Endothelial cell of umbilical vein (primary cell): ENCODE results near the gene AGAP2. TPM values are rescaled to one million over a fixed set of nuclear protein-coding genes. Genes with fewer than 3 reads are reported as not detected.
A peak's percentile ranks its signal among the peaks of the same experiment; 100 is the strongest.

Experiments
- BruUV-seq: library from RNA; stranded (reverse); fragments of 400-500 nt; replicated peaks from 2 replicates; lab custom pipeline; 2021; lab: Mats Ljungman, UMichigan
- CTCF ChIA-PET: fragments of 300-600, 350-600 bp; sonication (Branson Sonifier 250); formaldehyde crosslinking; loops from one replicate; lab custom pipeline; 2021; ENCODE audit warnings: antibody characterized with exemption, inconsistent platforms; lab: Charles Lee
- POLR2A ChIA-PET: fragments of 300-600, 350-600 bp; sonication (Branson Sonifier 250); formaldehyde crosslinking; loops from one replicate; lab custom pipeline; 2021; ENCODE audit warnings: antibody characterized with exemption, inconsistent platforms; lab: Charles Lee
- DNase-seq: peaks from one replicate; pipeline ENCODE4 v3.0.0-alpha.2; 2011; ENCODE audit warnings: low read depth, low spot score
- FAIRE-seq: peaks from 2 replicates; lab custom pipeline; 2011; peaks lifted over from hg19 to GRCh38; lab: Jason Lieb, UNC
- H2AFZ ChIP-seq: 2 replicates; pipeline ENCODE4 v1.6.0; 2012; ENCODE audit warnings: low read depth, low read length, control low read depth, inconsistent platforms
- H3K27ac ChIP-seq: 2 replicates; pipeline ENCODE4 v1.5.1; 2011; ENCODE audit warnings: low read depth, mild to moderate bottlenecking, control low read depth, low read length, moderate library complexity; ENCODE audit not compliant: insufficient read depth
- H3K27me3 ChIP-seq, 2 experiments: 2 replicates each; pipeline versions ENCODE4 v1.6.0 to v1.6.1; 2011; ENCODE audit warnings: low read length in 2 of 2, mixed read lengths in 1 of 2; ENCODE audit not compliant: control insufficient read depth in 2 of 2, insufficient read depth in 2 of 2
- H3K36me3 ChIP-seq, 2 experiments: 2 replicates in 1 of 2; 3 replicates in 1 of 2; pipeline ENCODE4 v1.5.1; 2011; ENCODE audit warnings: low read length in 2 of 2, mild to moderate bottlenecking in 1 of 2, moderate library complexity in 1 of 2; ENCODE audit not compliant: control insufficient read depth in 2 of 2, insufficient read depth in 2 of 2; ENCODE audit errors: extremely low read depth in 1 of 2
- H3K4me1 ChIP-seq: 3 replicates; pipeline ENCODE4 v1.5.1; 2011; ENCODE audit warnings: mild to moderate bottlenecking, low read length; ENCODE audit not compliant: control insufficient read depth, insufficient read depth; ENCODE audit errors: extremely low read depth
- H3K4me2 ChIP-seq: 2 replicates; pipeline ENCODE4 v1.6.1; 2011; ENCODE audit warnings: low read length, control low read depth, mixed read lengths; ENCODE audit not compliant: insufficient read depth
- H3K4me3 ChIP-seq, 3 experiments: fragments of 200-600 bp in 1 of 3; sonication (generic), shearing (Covaris generic) in 1 of 3; replicated peaks in 1 of 3; 2 replicates each; pipeline ENCODE4 v1.5.1; 2011 to 2016; ENCODE audit warnings: control low read depth in 3 of 3, low read length in 3 of 3, mild to moderate bottlenecking in 2 of 3, inconsistent platforms in 1 of 3, low read depth in 1 of 3, moderate library complexity in 1 of 3; ENCODE audit not compliant: insufficient read depth in 1 of 3
- H3K79me2 ChIP-seq: 2 replicates; pipeline ENCODE4 v1.6.0; 2012; ENCODE audit warnings: low read length, inconsistent platforms; ENCODE audit not compliant: control insufficient read depth, insufficient read depth
- H3K9ac ChIP-seq: replicated peaks from 2 replicates; pipeline ENCODE3; 2011; ENCODE audit warnings: low read length, control low read depth; ENCODE audit not compliant: insufficient read depth; ENCODE audit errors: extremely low read depth
- H3K9me1 ChIP-seq: replicated peaks from 3 replicates; pipeline ENCODE4 v1.6.0; 2011; ENCODE audit warnings: mild to moderate bottlenecking, low read length; ENCODE audit not compliant: control insufficient read depth, insufficient read depth; ENCODE audit errors: extremely low read depth
- H3K9me3 ChIP-seq: replicated peaks from 2 replicates; pipeline ENCODE4 v1.5.1; 2012; ENCODE audit warnings: low read length, inconsistent platforms; ENCODE audit not compliant: control insufficient read depth, insufficient read depth
- H4K20me1 ChIP-seq: replicated peaks from 2 replicates; pipeline ENCODE3; 2011; ENCODE audit warnings: mild to moderate bottlenecking, low read length; ENCODE audit not compliant: control insufficient read depth, insufficient read depth; ENCODE audit errors: extremely low read depth
- FOS ChIP-seq: IDR thresholded peaks from 2 replicates; pipeline ENCODE4 v1.6.1; 2011; ENCODE audit warnings: mild to moderate bottlenecking, low read length, moderate library complexity, borderline replicate concordance; ENCODE audit not compliant: insufficient read depth
- GATA2 ChIP-seq: IDR thresholded peaks from 2 replicates; pipeline ENCODE4 v1.7.0; 2011; ENCODE audit warnings: low read depth, mild to moderate bottlenecking, moderate library complexity, mixed read lengths, low read length; ENCODE audit not compliant: insufficient read length, insufficient read depth
- MYC ChIP-seq: IDR thresholded peaks from one replicate; pipeline ENCODE4 v1.6.1; 2011; ENCODE audit warnings: mild to moderate bottlenecking, low read depth, low read length
- POLR2A ChIP-seq: IDR thresholded peaks from 2 replicates; pipeline ENCODE4 v1.6.1; 2012; ENCODE audit warnings: low read depth, mild to moderate bottlenecking, control low read depth, low read length
- POLR2AphosphoS5 ChIP-seq: IDR thresholded peaks from 2 replicates; pipeline ENCODE4 v1.6.1; 2012; ENCODE audit warnings: low read depth, mild to moderate bottlenecking, control low read depth, low read length, moderate library complexity; ENCODE audit not compliant: insufficient read depth
- dilution Hi-C: fragments of 300-500 bp; cut with MboI; formaldehyde crosslinking; loops from one replicate; pipeline ENCODE4 v1.15.0; 2019; ENCODE audit warnings: low sequenced_read_pairs; ENCODE audit not compliant: extremely low pct_ligation_motif_present
- intact Hi-C: fragments of 100-400 bp; cut with micrococcal nuclease; formaldehyde crosslinking; loops from one replicate; pipeline ENCODE4 v1.10.0; 2022
- polyA plus RNA-seq, 4 experiments: library from polyadenylated mRNA; depleted of rRNA in 3 of 4; stranded (reverse) in 3 of 4; unstranded in 1 of 4; fragments of >200 nt; gene quantifications; 2 replicates each; pipeline versions ENCODE4 v1.2.1 to v1.2.3, GENCODE V29; 2011 to 2012; ENCODE audit warnings: missing spikeins in 1 of 4
- total RNA-seq: library from RNA; stranded (reverse); gene quantifications from 2 replicates; pipeline ENCODE4 v1.2.3, GENCODE V29; 2021
- TF ChIP-seq, protein P1 (sequence below), 2 donors: IDR thresholded peaks; 1 replicate in 1 of 2; 2 replicates in 1 of 2; pipeline ENCODE4 v1.5.1; 2011; ENCODE audit warnings: low read length in 2 of 2, mild to moderate bottlenecking in 2 of 2, moderate library complexity in 2 of 2, control low read depth in 1 of 2, inconsistent platforms in 1 of 2, low read depth in 1 of 2; ENCODE audit not compliant: insufficient read depth in 1 of 2; ENCODE audit errors: extremely low read depth in 1 of 2

The AGAP2 gene
- total and polyA plus RNA-seq, 2 donors (not counting 3 experiments of a cell fraction or from before 2014, with no cell fraction given) = 0.04 to 0.24 TPM

DNA sequence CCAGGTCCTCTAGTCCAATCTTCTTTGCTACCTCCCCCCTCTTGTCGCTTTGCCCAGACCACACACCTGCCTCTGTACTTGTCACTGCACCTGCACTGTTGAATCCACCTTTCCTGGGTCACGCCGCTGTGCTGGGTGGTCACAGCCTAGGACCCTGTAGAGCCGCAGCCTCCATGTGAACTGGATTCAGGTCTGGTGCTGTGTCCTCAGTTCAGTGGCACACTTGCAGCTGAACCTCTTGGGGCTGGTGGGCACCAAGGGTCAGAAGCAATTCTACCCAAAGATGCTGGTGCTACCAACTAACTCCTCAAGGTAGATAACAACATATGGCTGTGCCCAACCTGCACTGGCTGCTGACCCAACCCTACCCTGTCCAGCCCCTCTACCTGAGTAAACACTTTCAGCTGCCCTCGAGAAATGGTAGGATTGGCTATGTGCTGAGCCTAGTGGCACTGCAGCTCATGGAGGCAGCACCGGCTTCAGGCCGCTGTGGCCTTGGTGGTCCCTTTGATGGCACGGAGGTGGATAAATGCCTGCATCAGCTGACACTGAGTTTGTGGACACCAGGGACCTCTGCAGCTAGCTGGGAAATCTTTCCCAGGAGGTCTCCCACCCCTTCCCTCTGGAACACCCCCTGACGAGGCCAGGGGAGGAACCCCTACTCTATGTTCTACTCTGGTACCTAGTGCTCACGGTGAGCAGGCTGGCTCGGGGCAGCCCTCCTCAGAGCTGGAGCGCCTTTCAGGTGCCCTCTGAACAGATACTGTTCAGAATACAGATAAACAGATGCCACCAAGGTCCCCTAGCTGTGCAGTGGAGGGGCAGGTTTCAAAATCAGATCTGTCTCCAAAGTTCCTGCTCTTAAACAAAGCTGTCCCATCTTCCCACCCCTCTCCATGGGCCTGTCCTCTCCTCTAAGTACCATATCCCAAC, 14.3 kb downstream of the AGAP2 start:
- ChIA-PET CTCF (interaction anchor here (0.9 to 4.6 kb wide), 2 partner anchors 9 to 12 kb away, joined by 3 to 48 read pairs; partner anchors contain the start of gene AGAP2), POLR2A (no interaction called here)
- no peaks in the 10 kb centered on the region for H3K27me3 ChIP-seq
- H3K9me1 ChIP-seq = no peaks in the 10 kb centered on the region
- no peak for DNase-seq
- H3K36me3 ChIP-seq = peaks cover 0 to 10% of the 10 kb centered on the region in 2 experiments
- TF ChIP-seq POLR2A = peak; percentile 41
- TF ChIP-seq GATA2 = no peak
- TF ChIP-seq FOS = no peak
- no peak for TF ChIP-seq MYC
- TF ChIP-seq, protein P1, sequence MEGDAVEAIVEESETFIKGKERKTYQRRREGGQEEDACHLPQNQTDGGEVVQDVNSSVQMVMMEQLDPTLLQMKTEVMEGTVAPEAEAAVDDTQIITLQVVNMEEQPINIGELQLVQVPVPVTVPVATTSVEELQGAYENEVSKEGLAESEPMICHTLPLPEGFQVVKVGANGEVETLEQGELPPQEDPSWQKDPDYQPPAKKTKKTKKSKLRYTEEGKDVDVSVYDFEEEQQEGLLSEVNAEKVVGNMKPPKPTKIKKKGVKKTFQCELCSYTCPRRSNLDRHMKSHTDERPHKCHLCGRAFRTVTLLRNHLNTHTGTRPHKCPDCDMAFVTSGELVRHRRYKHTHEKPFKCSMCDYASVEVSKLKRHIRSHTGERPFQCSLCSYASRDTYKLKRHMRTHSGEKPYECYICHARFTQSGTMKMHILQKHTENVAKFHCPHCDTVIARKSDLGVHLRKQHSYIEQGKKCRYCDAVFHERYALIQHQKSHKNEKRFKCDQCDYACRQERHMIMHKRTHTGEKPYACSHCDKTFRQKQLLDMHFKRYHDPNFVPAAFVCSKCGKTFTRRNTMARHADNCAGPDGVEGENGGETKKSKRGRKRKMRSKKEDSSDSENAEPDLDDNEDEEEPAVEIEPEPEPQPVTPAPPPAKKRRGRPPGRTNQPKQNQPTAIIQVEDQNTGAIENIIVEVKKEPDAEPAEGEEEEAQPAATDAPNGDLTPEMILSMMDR (IDR thresholded peaks at IDR 0.05; ENCODE audit: extremely low read depth in 1 of 2, insufficient read depth in 1 of 2, low read depth in 1 of 2, low read length in 2 of 2) = no peak
- no peak for TF ChIP-seq POLR2AphosphoS5
- H3K4me2 ChIP-seq = no peak overlapping the region
- no peak overlapping the region for H3K9ac ChIP-seq
- BruUV-seq = no TSS peak
- no peak overlapping the region for H2AFZ ChIP-seq
- peaks cover 7% of the 10 kb centered on the region for H3K4me1 ChIP-seq
- intact Hi-C loops = no loop called here
- H3K4me3 ChIP-seq = no peak overlapping the region
- H4K20me1 ChIP-seq = no peaks in the 10 kb centered on the region
- no peaks in the 10 kb centered on the region for H3K9me3 ChIP-seq
- no peaks in the 10 kb centered on the region for H3K79me2 ChIP-seq
- no peak overlapping the region for H3K27ac ChIP-seq
- FAIRE-seq = no peak
- dilution Hi-C loops = no loop called here
